ES-I3 (cell line): Measurements from ENCODE around the gene RAB40C.

Source experiments
- H3K36me3 ChIP-seq: 2 replicates; pipeline ENCODE4 v1.6.1; 2013; ENCODE audit warnings: mild to moderate bottlenecking, low read length, control low read depth, moderate library complexity; ENCODE audit not compliant: insufficient read depth
- H3K4me1 ChIP-seq: 2 replicates; pipeline ENCODE4 v1.6.1; 2013; ENCODE audit warnings: mild to moderate bottlenecking, control low read depth, low read length; ENCODE audit not compliant: insufficient read depth
- H3K9ac ChIP-seq: 2 replicates; pipeline ENCODE4 v1.6.1; 2013; ENCODE audit warnings: low read depth, mild to moderate bottlenecking, low read length, moderate library complexity
- H3K9me3 ChIP-seq: 2 replicates; pipeline ENCODE4 v1.6.1; 2013; ENCODE audit warnings: mild to moderate bottlenecking, low read length, moderate library complexity; ENCODE audit not compliant: control insufficient read depth, insufficient read depth

The RAB40C gene

GRCh38 chr16:630249-630814 is 40.5 kb downstream of the RAB40C start:
- Histone ChIP-seq H3K9me3 (no peaks in the 10 kb centered on the region), H3K36me3 (no peaks in the 10 kb centered on the region; the same call in 1 of the 2 replicates), H3K9ac (no peak overlapping the region), H3K4me1 (peaks cover 11% of the 10 kb centered on the region; the same call in 1 of the 2 replicates)

DNA sequence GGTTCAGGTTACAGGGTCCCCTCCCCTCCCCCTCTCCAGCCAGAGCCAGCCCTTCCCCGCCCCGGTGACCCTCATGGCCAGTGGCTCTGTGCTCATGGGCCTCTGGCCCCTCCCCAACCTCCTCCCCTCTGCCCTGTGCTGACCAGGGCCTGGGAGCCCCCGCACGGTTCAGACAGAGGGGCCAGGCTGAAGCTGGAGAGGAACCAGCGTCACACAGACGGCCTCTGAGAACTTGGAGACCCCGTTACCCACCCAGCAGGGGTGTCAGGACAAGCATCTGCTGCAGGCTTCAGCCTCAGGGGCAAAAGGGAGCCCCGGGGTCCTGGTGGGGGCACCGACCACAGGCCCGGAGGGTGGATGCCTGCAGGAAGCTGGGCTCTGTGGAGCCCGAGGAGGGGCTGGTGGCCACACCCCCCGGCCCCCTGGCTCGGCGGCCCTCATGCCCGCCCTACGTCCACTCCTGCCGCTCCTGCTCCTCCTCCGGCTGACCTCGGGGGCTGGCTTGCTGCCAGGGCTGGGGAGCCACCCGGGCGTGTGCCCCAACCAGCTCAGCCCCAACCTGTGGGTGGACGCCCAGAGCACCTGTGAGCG is 41.0 kb downstream of the RAB40C start, which contains the start of gene WFIKKN1:
Gene WFIKKN1 (plus strand): TSS at position 171 of the 591 bp plus-strand sequence. CDS start 269 bp downstream, at position 440.
- Histone ChIP-seq H3K9ac (peak within 1 kb of the TSS; percentile 49), H3K9me3 (no peaks in the 10 kb centered on the region), H3K4me1 (peaks cover 11% of the 10 kb centered on the region; the same call in 1 of the 2 replicates), H3K36me3 (no peaks in the 10 kb centered on the region; the same call in 1 of the 2 replicates)

DNA sequence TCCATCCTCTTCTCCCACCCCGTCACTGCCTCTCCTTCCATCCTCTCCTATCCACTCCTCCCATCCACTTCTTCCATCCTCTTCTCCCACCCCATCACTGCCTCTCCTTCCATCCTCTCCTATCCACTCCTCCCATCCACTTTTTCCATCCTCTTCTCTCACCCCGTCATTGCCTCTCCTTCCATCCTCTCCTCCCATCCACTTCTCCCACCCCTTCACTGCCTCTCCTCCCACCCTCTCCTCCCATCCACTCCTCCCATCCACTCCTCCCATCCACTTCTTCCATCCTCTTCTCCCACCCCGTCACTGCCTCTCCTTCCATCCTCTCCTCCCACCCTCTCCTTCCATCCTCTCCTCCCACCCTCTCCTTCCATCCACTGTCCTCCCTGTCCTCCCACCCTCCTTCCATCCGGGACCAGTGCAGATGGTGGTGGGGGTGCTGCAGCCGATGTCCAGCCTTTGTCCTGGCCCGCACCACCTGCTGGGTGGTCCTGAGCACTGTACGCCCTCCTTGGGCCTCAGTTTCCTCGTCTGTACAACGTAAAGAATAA is 42.0 kb downstream of the RAB40C start:
- Histone ChIP-seq H3K9me3 (no peaks in the 10 kb centered on the region), H3K9ac (no peak overlapping the region), H3K4me1 (peaks cover 11% of the 10 kb centered on the region; the same call in 1 of the 2 replicates), H3K36me3 (no peaks in the 10 kb centered on the region; the same call in 1 of the 2 replicates)

GRCh38 chr16:632486-633335 is 42.8 kb downstream of the RAB40C start:
- H3K9me3 ChIP-seq: no peaks in the 10 kb centered on the region
- H3K36me3 ChIP-seq: no peaks in the 10 kb centered on the region
- H3K4me1 ChIP-seq: peaks cover 11% of the 10 kb centered on the region; the same call in 1 of the 2 replicates
- H3K9ac ChIP-seq: no peak overlapping the region

GRCh38 chr16:633336-634050 is 43.6 kb downstream of the RAB40C start:
- Histone ChIP-seq H3K9me3 (no peaks in the 10 kb centered on the region), H3K4me1 (peaks cover 15% of the 10 kb centered on the region; the same call in 1 of the 2 replicates), H3K9ac (no peak overlapping the region), H3K36me3 (no peaks in the 10 kb centered on the region)

- Histone ChIP-seq H3K4me1 (peaks cover 18% of the 10 kb centered on the region; the same call in 1 of the 2 replicates), H3K9ac (no peak overlapping the region), H3K9me3 (no peaks in the 10 kb centered on the region), H3K36me3 (no peaks in the 10 kb centered on the region)
Measured at GRCh38 chr16:634051-634670, 44.3 kb downstream of the RAB40C start.

GRCh38 chr16:634996-635395 is 45.1 kb downstream of the RAB40C start:
- Histone ChIP-seq H3K36me3 (no peaks in the 10 kb centered on the region), H3K9me3 (no peaks in the 10 kb centered on the region), H3K4me1 (peaks cover 14% of the 10 kb centered on the region; the same call in 1 of the 2 replicates), H3K9ac (no peak overlapping the region; the same call in 1 of the 2 replicates)

- Histone ChIP-seq H3K9ac (peak overlapping the region; percentile 74), H3K4me1 (peaks cover 11% of the 10 kb centered on the region; the same call in 1 of the 2 replicates), H3K36me3 (no peaks in the 10 kb centered on the region), H3K9me3 (no peaks in the 10 kb centered on the region)
Measured at GRCh38 chr16:635573-636205, 45.8 kb downstream of the RAB40C start.

DNA sequence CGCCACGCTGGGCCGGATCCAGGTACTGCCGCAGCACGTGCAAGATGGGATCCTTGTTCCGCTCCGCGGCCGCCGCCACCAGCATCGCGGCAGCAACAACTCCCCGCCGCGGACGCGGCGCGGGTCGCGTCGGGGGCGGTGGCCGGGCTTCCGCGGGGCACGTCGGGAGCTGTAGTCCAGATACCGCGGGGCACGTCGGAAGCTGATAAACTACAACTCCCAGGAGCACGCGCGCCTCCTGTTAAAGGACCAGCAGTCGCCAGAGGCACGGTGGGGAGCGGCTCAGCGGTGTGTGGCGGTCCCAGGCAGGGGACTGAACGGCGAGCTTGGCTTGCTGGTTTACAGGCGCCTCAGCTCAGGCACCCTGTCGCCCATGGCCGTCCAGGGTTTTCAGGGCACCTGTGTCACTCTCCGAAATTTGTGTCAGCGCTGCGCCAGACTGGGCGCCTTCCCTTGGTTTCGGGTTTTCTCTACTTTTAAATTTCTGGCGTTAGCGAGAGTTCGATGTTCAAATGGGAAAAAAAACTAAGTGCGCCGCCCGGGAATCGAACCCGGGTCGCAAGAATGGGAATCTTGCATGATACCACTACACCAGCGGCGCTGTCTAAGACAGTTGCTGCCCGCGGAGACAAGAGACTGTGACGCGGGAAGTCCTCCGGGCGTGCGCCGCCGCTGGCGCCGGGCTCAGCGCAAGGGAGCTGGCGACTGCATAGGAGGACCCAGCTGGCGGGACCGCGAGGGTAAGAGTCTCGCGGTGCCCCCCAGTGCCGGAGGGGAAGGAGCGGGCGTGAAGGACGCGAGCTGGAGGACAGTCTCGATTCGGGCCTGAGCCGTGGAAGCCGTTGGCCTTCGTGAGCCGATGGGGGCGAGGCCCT is 46.6 kb downstream of the RAB40C start, which contains the start of gene METTL26:
Gene METTL26 (minus strand): TSS at position 100 of the 875 bp plus-strand sequence. CDS start 15 bp downstream, at position 85.
- peak within 1 kb of the TSS; percentile 74 for H3K9ac ChIP-seq
- H3K36me3 ChIP-seq: no peaks in the 10 kb centered on the region
- no peaks in the 10 kb centered on the region for H3K9me3 ChIP-seq
- peaks cover 11% of the 10 kb centered on the region; the same call in 1 of the 2 replicates for H3K4me1 ChIP-seq

- peaks cover 11% of the 10 kb centered on the region; the same call in 1 of the 2 replicates for H3K4me1 ChIP-seq
- no peaks in the 10 kb centered on the region for H3K9me3 ChIP-seq
- H3K36me3 ChIP-seq: no peaks in the 10 kb centered on the region
- peak overlapping the region; percentile 74; the same call in 1 of the 2 replicates for H3K9ac ChIP-seq
Measured at GRCh38 chr16:637081-638018, 47.5 kb downstream of the RAB40C start.

DNA sequence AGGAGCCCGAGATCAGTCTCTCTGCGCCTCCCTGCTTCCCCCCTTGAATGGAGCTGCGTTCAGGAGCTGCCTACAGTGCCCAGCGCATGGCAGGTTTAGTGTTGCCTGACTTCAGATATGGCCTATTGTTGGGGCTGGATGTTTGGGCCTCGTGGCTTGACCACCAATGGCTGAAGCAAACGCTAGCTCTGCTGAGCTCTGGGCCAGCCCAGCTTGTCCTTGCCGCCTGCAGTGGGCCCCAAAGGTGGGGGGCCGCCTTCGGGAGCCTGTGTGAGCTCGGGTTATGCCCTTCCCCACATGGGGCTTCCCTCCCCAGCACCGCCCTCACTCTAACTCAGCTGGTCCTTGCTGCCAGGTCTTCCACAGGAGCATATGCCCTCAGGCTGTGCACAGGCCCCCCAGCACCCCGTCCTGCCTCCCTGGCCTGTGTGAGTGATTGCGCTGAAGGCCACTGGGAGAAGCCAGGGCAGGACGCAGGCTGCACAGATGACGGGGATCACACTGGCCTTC is 48.2 kb downstream of the RAB40C start:
- no peak overlapping the region for H3K9ac ChIP-seq
- no peaks in the 10 kb centered on the region for H3K36me3 ChIP-seq
- H3K4me1 ChIP-seq: peaks cover 11% of the 10 kb centered on the region; the same call in 1 of the 2 replicates
- H3K9me3 ChIP-seq: no peaks in the 10 kb centered on the region
